Lower leg skin (tissue), 3 donors: Measurements from ENCODE around the gene WFDC9.

ENCODE experiments used
- POLR2A ChIP-seq, 2 donors: fragments of 450-650 bp; IDR thresholded peaks; one replicate each; pipeline ENCODE4 v1.6.1; 2016 to 2017; ENCODE audit warnings: antibody characterized with exemption in 2 of 2, mild to moderate bottlenecking in 1 of 2, moderate library complexity in 1 of 2
- TF ChIP-seq, protein P1 (sequence below), 3 donors: fragments of 450-650 bp; IDR thresholded peaks; one replicate each; pipeline ENCODE4 v1.5.1; 2016; ENCODE audit warnings: antibody characterized with exemption in 3 of 3, mild to moderate bottlenecking in 3 of 3, moderate library complexity in 2 of 3

DNA sequence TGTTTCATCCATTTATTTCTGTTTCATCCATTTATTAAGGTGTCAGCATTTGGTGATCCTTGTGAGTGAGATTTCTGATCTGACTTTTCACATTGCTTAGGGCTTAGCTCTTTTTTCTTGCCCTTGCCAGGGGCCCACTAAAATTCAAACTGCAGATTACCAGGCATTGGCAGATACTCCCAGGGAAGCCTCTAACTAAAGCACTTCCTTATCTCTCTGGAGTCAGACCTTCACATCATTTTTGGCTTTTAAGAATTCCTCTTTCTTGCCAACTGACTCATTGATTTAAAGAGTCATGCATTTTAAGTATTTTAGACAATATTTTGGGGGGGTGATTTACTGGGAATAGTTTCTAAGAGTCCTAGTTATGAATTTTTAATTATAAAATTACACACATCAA lies 49.4 kb downstream of the WFDC9 start:
- TF ChIP-seq, protein P1, sequence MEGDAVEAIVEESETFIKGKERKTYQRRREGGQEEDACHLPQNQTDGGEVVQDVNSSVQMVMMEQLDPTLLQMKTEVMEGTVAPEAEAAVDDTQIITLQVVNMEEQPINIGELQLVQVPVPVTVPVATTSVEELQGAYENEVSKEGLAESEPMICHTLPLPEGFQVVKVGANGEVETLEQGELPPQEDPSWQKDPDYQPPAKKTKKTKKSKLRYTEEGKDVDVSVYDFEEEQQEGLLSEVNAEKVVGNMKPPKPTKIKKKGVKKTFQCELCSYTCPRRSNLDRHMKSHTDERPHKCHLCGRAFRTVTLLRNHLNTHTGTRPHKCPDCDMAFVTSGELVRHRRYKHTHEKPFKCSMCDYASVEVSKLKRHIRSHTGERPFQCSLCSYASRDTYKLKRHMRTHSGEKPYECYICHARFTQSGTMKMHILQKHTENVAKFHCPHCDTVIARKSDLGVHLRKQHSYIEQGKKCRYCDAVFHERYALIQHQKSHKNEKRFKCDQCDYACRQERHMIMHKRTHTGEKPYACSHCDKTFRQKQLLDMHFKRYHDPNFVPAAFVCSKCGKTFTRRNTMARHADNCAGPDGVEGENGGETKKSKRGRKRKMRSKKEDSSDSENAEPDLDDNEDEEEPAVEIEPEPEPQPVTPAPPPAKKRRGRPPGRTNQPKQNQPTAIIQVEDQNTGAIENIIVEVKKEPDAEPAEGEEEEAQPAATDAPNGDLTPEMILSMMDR (IDR thresholded peaks at IDR 0.05), result no peak
- TF ChIP-seq POLR2A (IDR thresholded peaks at IDR 0.05), result no peak
